H1 (cell line): ENCODE measurements around the gene SSBP3. TPM values are rescaled to one million over a fixed set of nuclear protein-coding genes. Genes with fewer than 3 reads are reported as not detected.

ENCODE experiments used
- CTCF ChIA-PET: fragments of 300-600 bp; sonication (Branson Sonifier 250); formaldehyde crosslinking; loops from one replicate; lab custom pipeline; 2021; ENCODE audit not compliant: partially characterized antibody; lab: Charles Lee
- POLR2A ChIA-PET: fragments of 300-600 bp; sonication (Branson Sonifier 250); formaldehyde crosslinking; loops from one replicate; lab custom pipeline; 2021; ENCODE audit warnings: inconsistent platforms; ENCODE audit not compliant: partially characterized antibody; lab: Charles Lee
- DNase-seq, 2 experiments: peaks; one replicate each; pipeline versions ENCODE4 v3.0.0 to v3.0.0-alpha.2; 2010 to 2022; ENCODE audit warnings: low spot score in 2 of 2, low read depth in 1 of 2, mixed read lengths in 1 of 2
- FAIRE-seq: peaks from 2 replicates; lab custom pipeline; 2011; peaks lifted over from hg19 to GRCh38; lab: Jason Lieb, UNC
- H2AFZ ChIP-seq: 2 replicates; pipeline ENCODE4 v1.8.1; 2012; ENCODE audit warnings: low read length, inconsistent platforms
- H2AK5ac ChIP-seq: 2 replicates; pipeline ENCODE4 v1.6.1; 2013; ENCODE audit warnings: low read depth, low read length
- H2BK120ac ChIP-seq: replicated peaks from 2 replicates; pipeline ENCODE3; 2013; ENCODE audit warnings: low read depth, low read length, inconsistent platforms
- H2BK12ac ChIP-seq: 2 replicates; pipeline ENCODE4 v1.6.1; 2013; ENCODE audit warnings: low read depth, low read length
- H2BK15ac ChIP-seq: 2 replicates; pipeline ENCODE4 v1.6.1; 2013; ENCODE audit warnings: low read length
- H2BK20ac ChIP-seq: 2 replicates; pipeline ENCODE4 v1.6.1; 2013; ENCODE audit warnings: low read length
- H2BK5ac ChIP-seq: 2 replicates; pipeline ENCODE4 v1.6.1; 2013; ENCODE audit warnings: low read depth, low read length
- H3K14ac ChIP-seq: 2 replicates; pipeline ENCODE4 v1.6.1; 2013; ENCODE audit warnings: inconsistent platforms; ENCODE audit not compliant: insufficient read length
- H3K18ac ChIP-seq: 2 replicates; pipeline ENCODE4 v1.6.1; 2013; ENCODE audit warnings: low read length; ENCODE audit errors: extremely low read depth
- H3K23ac ChIP-seq: 2 replicates; pipeline ENCODE4 v1.6.1; 2013; ENCODE audit warnings: inconsistent platforms; ENCODE audit not compliant: insufficient read length
- H3K23me2 ChIP-seq: 2 replicates; pipeline ENCODE4 v1.6.1; 2013; ENCODE audit warnings: low read depth, low read length
- H3K27ac ChIP-seq: 2 replicates; pipeline ENCODE4 v1.6.1; 2011; ENCODE audit warnings: low read depth, low read length, inconsistent platforms
- H3K27me3 ChIP-seq, 4 experiments: replicated peaks in 1 of 4; 1 replicate in 1 of 4; 2 replicates in 3 of 4; pipeline versions ENCODE4 v1.6.1 to v1.8.1; 2011 to 2013; ENCODE audit warnings: low read length in 3 of 4, mild to moderate bottlenecking in 3 of 4, inconsistent platforms in 2 of 4, mixed read lengths in 2 of 4, moderate library complexity in 1 of 4; ENCODE audit not compliant: control insufficient read depth in 3 of 4, insufficient read depth in 3 of 4; ENCODE audit errors: extremely low read depth in 1 of 4
- H3K36me3 ChIP-seq, 4 experiments: 2 replicates each; pipeline versions ENCODE4 v1.6.1 to v1.8.1; 2011 to 2013; ENCODE audit warnings: mild to moderate bottlenecking in 4 of 4, low read length in 3 of 4, moderate library complexity in 2 of 4, control low read depth in 1 of 4, inconsistent platforms in 1 of 4; ENCODE audit not compliant: insufficient read depth in 4 of 4, control insufficient read depth in 2 of 4
- H3K4ac ChIP-seq: replicated peaks from 2 replicates; pipeline ENCODE3; 2013; ENCODE audit warnings: low read length, low read depth, mixed read lengths, inconsistent platforms; ENCODE audit not compliant: insufficient read length
- H3K4me1 ChIP-seq, 4 experiments: replicated peaks in 1 of 4; 1 replicate in 1 of 4; 2 replicates in 3 of 4; pipeline versions ENCODE4 v1.6.1 to v1.8.1; 2011 to 2013; ENCODE audit warnings: low read length in 3 of 4, inconsistent platforms in 2 of 4, mixed read lengths in 1 of 4; ENCODE audit not compliant: insufficient read depth in 4 of 4, control insufficient read depth in 3 of 4
- H3K4me2 ChIP-seq, 2 experiments: 2 replicates each; pipeline versions ENCODE4 v1.6.1 to v1.8.1; 2011 to 2013; ENCODE audit warnings: low read depth in 2 of 2, low read length in 2 of 2, control low read depth in 1 of 2, inconsistent platforms in 1 of 2, mild to moderate bottlenecking in 1 of 2; ENCODE audit not compliant: insufficient read depth in 1 of 2
- H3K4me3 ChIP-seq, 4 experiments: fragments of 200-600, 300-600 bp in 1 of 4; sonication (generic), shearing (Covaris generic), sonication (Bioruptor Twin) in 1 of 4; 2 replicates each; pipeline versions ENCODE4 v1.5.1 to v1.8.1; 2011 to 2016; ENCODE audit warnings: low read length in 4 of 4, low read depth in 3 of 4, control low read depth in 2 of 4, inconsistent platforms in 2 of 4, mild to moderate bottlenecking in 2 of 4, mixed read lengths in 1 of 4, moderate library complexity in 1 of 4; ENCODE audit not compliant: insufficient read depth in 2 of 4; ENCODE audit errors: extremely low read depth in 1 of 4
- H3K56ac ChIP-seq: replicated peaks from 2 replicates; pipeline ENCODE3; 2013; ENCODE audit warnings: low read depth, mild to moderate bottlenecking, mixed read lengths, low read length, inconsistent platforms; ENCODE audit not compliant: insufficient read length
- H3K79me1 ChIP-seq: 2 replicates; pipeline ENCODE4 v1.6.1; 2013; ENCODE audit warnings: low read depth, low read length, control low read depth
- H3K79me2 ChIP-seq, 2 experiments: 2 replicates each; pipeline versions ENCODE4 v1.6.1 to v1.8.1; 2012 to 2013; ENCODE audit warnings: low read length in 2 of 2, mild to moderate bottlenecking in 2 of 2, inconsistent platforms in 1 of 2; ENCODE audit not compliant: insufficient read depth in 2 of 2, control insufficient read depth in 1 of 2
- H3K9ac ChIP-seq, 4 experiments: replicated peaks in 1 of 4; 1 replicate in 1 of 4; 2 replicates in 3 of 4; pipeline versions ENCODE4 v1.6.1 to v1.8.1; 2011 to 2013; ENCODE audit warnings: low read depth in 3 of 4, low read length in 3 of 4, control low read depth in 2 of 4, mild to moderate bottlenecking in 2 of 4, moderate library complexity in 2 of 4, inconsistent platforms in 1 of 4; ENCODE audit errors: extremely low read depth in 1 of 4
- H3K9me3 ChIP-seq, 2 experiments: 2 replicates each; pipeline versions ENCODE4 v1.6.1 to v1.8.1; 2012 to 2013; ENCODE audit warnings: mild to moderate bottlenecking in 2 of 2, moderate library complexity in 2 of 2, control low read depth in 1 of 2, inconsistent platforms in 1 of 2, low read depth in 1 of 2, low read length in 1 of 2, mixed read lengths in 1 of 2; ENCODE audit not compliant: insufficient read depth in 2 of 2
- H4K20me1 ChIP-seq, 2 experiments: replicated peaks in 1 of 2; 2 replicates each; pipeline versions ENCODE3 to v1.8.1; 2011 to 2013; ENCODE audit warnings: inconsistent platforms in 2 of 2, low read length in 2 of 2, mild to moderate bottlenecking in 1 of 2; ENCODE audit not compliant: insufficient read depth in 2 of 2, control insufficient read depth in 1 of 2
- H4K5ac ChIP-seq: 2 replicates; pipeline ENCODE4 v1.6.1; 2013; ENCODE audit warnings: low read length, low read depth, mixed read lengths, inconsistent platforms; ENCODE audit not compliant: insufficient read length
- H4K8ac ChIP-seq: 2 replicates; pipeline ENCODE4 v1.8.0; 2013; ENCODE audit warnings: mild to moderate bottlenecking, moderate library complexity, low read length, inconsistent platforms; ENCODE audit not compliant: insufficient read depth; ENCODE audit errors: extremely low read depth
- H4K91ac ChIP-seq: replicated peaks from 2 replicates; pipeline ENCODE3; 2013; ENCODE audit warnings: low read length, mixed read lengths, inconsistent platforms; ENCODE audit not compliant: insufficient read length
- ATF2 ChIP-seq: IDR thresholded peaks from 2 replicates; pipeline ENCODE4 v1.6.1; 2012; ENCODE audit warnings: low read length, inconsistent platforms
- BRCA1 ChIP-seq: IDR thresholded peaks from 2 replicates; pipeline ENCODE4 v1.6.1; 2012; ENCODE audit warnings: low read depth, low read length, improper control_type of control experiment
- GABPA ChIP-seq: IDR thresholded peaks from 2 replicates; pipeline ENCODE4 v1.6.1; 2011; ENCODE audit warnings: mild to moderate bottlenecking, low read length, moderate library complexity, borderline replicate concordance; ENCODE audit not compliant: insufficient read depth
- SIN3A ChIP-seq, 2 experiments: IDR thresholded peaks in 1 of 2; conservative IDR thresholded peaks in 1 of 2; 2 replicates each; pipeline ENCODE4 v1.6.1; 2011 to 2012; ENCODE audit warnings: low read length in 2 of 2, improper control_type of control experiment in 1 of 2, low read depth in 1 of 2, mild to moderate bottlenecking in 1 of 2
- SIX5 ChIP-seq: IDR thresholded peaks from 2 replicates; pipeline ENCODE4 v1.6.1; 2011; ENCODE audit warnings: mild to moderate bottlenecking, low read depth, low read length
- SRF ChIP-seq: IDR thresholded peaks from 2 replicates; pipeline ENCODE4 v1.6.1; 2011; ENCODE audit warnings: mild to moderate bottlenecking, low read depth, low read length, moderate library complexity
- WGBS, 2 experiments: shearing (Covaris generic) in 1 of 2; methylation state at CpG; one replicate each; pipeline versions ENCODE4 v1.1.6 to v1.1.7; 2013 to 2015; ENCODE audit warnings: low lambda C conversion rate in 2 of 2, mixed read lengths in 2 of 2, inconsistent platforms in 1 of 2, low coverage in 1 of 2, missing lambda C conversion rate in 1 of 2; ENCODE audit not compliant: insufficient replicate concordance in 2 of 2, insufficient coverage in 1 of 2, insufficient read length in 1 of 2; ENCODE audit errors: extremely low coverage in 1 of 2, missing lambda C conversion rate in 1 of 2; 5-methylcytosine and 5-hydroxymethylcytosine counted together
- polyA plus RNA-seq, 7 experiments: library from polyadenylated mRNA; depleted of rRNA in 3 of 7; stranded (reverse) in 5 of 7; unstranded in 2 of 7; fragments of >200 nt in 5 of 7; fragments of 200-250 nt in 2 of 7; gene quantifications; 1 replicate in 5 of 7; 2 replicates in 1 of 7; 4 replicates in 1 of 7; pipeline versions ENCODE4 v1.2.1 to v1.2.3, GENCODE V29; 2011 to 2013; ENCODE audit warnings: missing spikeins in 2 of 7, mixed read lengths in 2 of 7
- total RNA-seq: library from RNA; stranded (reverse); fragmentation: NEBNext Ultra II Directional; extraction: Animal tissue kit (Norgen Biotek cat#: 25700); gene quantifications from 2 replicates; pipeline ENCODE4 v1.2.1, GENCODE V29; 2021

Gene SSBP3
- total and polyA plus RNA-seq, 2 of the 8 experiments (the other 6 are each of a cell fraction or from before 2014, with no cell fraction given): 99.7 to 133 TPM

- Histone ChIP-seq H4K5ac (no peak overlapping the region), H3K14ac (no peak overlapping the region), H2AK5ac (no peak overlapping the region), H3K79me2 (no peaks in the 10 kb centered on the region), H3K9ac (no peak overlapping the region), H3K4me1 (0 out of 7 replicates have a peak, but pooled peaks cover 0 to 2% (median 0%) of the 10 kb centered on the region in 4 experiments), H3K36me3 (no peaks in the 10 kb centered on the region; a peak in 1 of 8 replicates), H3K79me1 (no peaks in the 10 kb centered on the region), H3K4me2 (no peak overlapping the region)
- DNase-seq: no peak
- CTCF ChIA-PET: interaction anchor here (0.6 to 1.4 kb wide), 3 partner anchors 12 to 30 kb away, joined by 3 read pairs; no protein-coding TSS in a partner anchor
- POLR2A ChIA-PET: interaction anchor here (0.7 to 1.3 kb wide), 4 partner anchors 9 to 117 kb away, joined by 3 to 6 read pairs (median 4); no protein-coding TSS in a partner anchor
- TF ChIP-seq SRF: no peak
- TF ChIP-seq ATF2: no peak
- TF ChIP-seq SIX5: no peak
- TF ChIP-seq GABPA: no peak
- TF ChIP-seq SIN3A (conservative IDR thresholded peaks at IDR 0.05 in 1 of 2, IDR thresholded peaks at IDR 0.05 in 1 of 2; ENCODE audit: low read depth in 1 of 2, low read length in 2 of 2): no peak
- no peak for TF ChIP-seq BRCA1
- TF ChIP-seq, all 59 proteins: peak for 0
- H4K8ac ChIP-seq: no peak overlapping the region
- 78% methylated on average over 3 of the region's 3 CpGs; no CpG with 5 or more reads in 1 of the 2 experiments for WGBS, 2 experiments
- no peaks in the 10 kb centered on the region for H4K20me1 ChIP-seq
- H3K27me3 ChIP-seq: no peaks in the 10 kb centered on the region
- no peak overlapping the region for H3K56ac ChIP-seq
- H2BK12ac ChIP-seq: no peak overlapping the region
- no peak overlapping the region for H2BK120ac ChIP-seq
- H3K4me3 ChIP-seq: no peak overlapping the region
- no peak overlapping the region for H4K91ac ChIP-seq
- peaks cover 14 to 17% of the 10 kb centered on the region in 2 experiments for H3K9me3 ChIP-seq
- H3K4ac ChIP-seq: no peak overlapping the region
- H3K18ac ChIP-seq: no peak overlapping the region
- no peak overlapping the region for H3K23ac ChIP-seq
- H2BK15ac ChIP-seq: no peak overlapping the region
- no peak overlapping the region for H3K27ac ChIP-seq
- no peaks in the 10 kb centered on the region for H3K23me2 ChIP-seq
- no peak overlapping the region for H2BK5ac ChIP-seq
- H2BK20ac ChIP-seq: no peak overlapping the region
- FAIRE-seq: no peak
- no peak overlapping the region for H2AFZ ChIP-seq
These were observed 46.8 kb upstream of the SSBP3 start for GRCh38 chr1:54453022-54453421.
